22Rv1 (cell line): ENCODE results near the gene KDM5C.

ENCODE experiments used
- ZFX ChIP-seq: fragments of 450-650 bp; IDR thresholded peaks from 2 replicates; pipeline ENCODE4 v1.6.1; 2017; ENCODE audit warnings: antibody characterized with exemption, borderline replicate concordance
- TF ChIP-seq, protein P1 (sequence below): fragments of 450-650 bp; IDR thresholded peaks from 2 replicates; pipeline ENCODE4 v1.5.1; 2017; ENCODE audit warnings: mild to moderate bottlenecking

- TF ChIP-seq, protein P1, sequence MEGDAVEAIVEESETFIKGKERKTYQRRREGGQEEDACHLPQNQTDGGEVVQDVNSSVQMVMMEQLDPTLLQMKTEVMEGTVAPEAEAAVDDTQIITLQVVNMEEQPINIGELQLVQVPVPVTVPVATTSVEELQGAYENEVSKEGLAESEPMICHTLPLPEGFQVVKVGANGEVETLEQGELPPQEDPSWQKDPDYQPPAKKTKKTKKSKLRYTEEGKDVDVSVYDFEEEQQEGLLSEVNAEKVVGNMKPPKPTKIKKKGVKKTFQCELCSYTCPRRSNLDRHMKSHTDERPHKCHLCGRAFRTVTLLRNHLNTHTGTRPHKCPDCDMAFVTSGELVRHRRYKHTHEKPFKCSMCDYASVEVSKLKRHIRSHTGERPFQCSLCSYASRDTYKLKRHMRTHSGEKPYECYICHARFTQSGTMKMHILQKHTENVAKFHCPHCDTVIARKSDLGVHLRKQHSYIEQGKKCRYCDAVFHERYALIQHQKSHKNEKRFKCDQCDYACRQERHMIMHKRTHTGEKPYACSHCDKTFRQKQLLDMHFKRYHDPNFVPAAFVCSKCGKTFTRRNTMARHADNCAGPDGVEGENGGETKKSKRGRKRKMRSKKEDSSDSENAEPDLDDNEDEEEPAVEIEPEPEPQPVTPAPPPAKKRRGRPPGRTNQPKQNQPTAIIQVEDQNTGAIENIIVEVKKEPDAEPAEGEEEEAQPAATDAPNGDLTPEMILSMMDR: no peak
- no peak for TF ChIP-seq ZFX
Observed at GRCh38 chrX:53155512-53156206, 69.3 kb downstream of the KDM5C start.
